Umbilical cord (tissue), 2 donors: ENCODE data around the gene FARS2. TPM values are rescaled to one million over a fixed set of nuclear protein-coding genes. Genes with fewer than 3 reads are reported as not detected.

ENCODE experiments used
- DNase-seq: peaks from one replicate; pipeline ENCODE4 v3.0.0-alpha.2; 2015; ENCODE audit warnings: low spot score
- total RNA-seq: library from RNA; depleted of rRNA; stranded (reverse); fragments of >200 nt; gene quantifications from one replicate; pipeline ENCODE4 v1.2.3, GENCODE V29; 2014; ENCODE audit warnings: low replicate concordance; ENCODE audit not compliant: insufficient read depth

FARS2 gene
- total RNA-seq, 1 donor from 2014 or later: 13.5 TPM

GRCh38 chr6:5287205-5287965 lies 26.1 kb downstream of the FARS2 start:
- DNase-seq: no peak

- no peak for DNase-seq
These were observed 26.6 kb downstream of the FARS2 start for GRCh38 chr6:5287966-5288297.

GRCh38 chr6:5290097-5290496 lies 28.8 kb downstream of the FARS2 start:
- no peak for DNase-seq

GRCh38 chr6:5290500-5290899 lies 29.2 kb downstream of the FARS2 start:
- DNase-seq: no peak

- peak; percentile 37 for DNase-seq
These were observed 30.8 kb downstream of the FARS2 start for GRCh38 chr6:5292154-5292553.

DNA sequence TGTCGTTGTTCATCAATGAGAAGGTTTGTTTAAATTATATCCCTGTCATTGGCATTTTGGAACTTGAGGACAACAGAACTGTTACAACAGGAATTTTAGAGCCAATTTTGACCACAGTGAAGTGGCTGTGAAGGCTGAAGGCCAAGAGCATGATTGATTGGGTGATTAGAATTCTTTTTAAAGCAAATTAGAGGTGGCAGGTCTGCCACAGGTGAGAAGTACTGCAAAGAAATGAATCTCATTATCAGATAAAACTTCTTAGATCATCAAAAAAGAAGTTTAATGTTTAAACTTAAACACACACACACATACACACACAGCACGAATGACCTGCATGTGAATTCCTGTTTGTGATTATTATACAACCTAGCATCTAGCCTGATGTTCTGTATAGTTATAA lies 32.4 kb downstream of the FARS2 start:
- no peak for DNase-seq

GRCh38 chr6:5294392-5295211 lies 33.3 kb downstream of the FARS2 start:
- no peak for DNase-seq

- DNase-seq: no peak
These were observed 34.3 kb downstream of the FARS2 start for GRCh38 chr6:5295623-5296022.

DNA sequence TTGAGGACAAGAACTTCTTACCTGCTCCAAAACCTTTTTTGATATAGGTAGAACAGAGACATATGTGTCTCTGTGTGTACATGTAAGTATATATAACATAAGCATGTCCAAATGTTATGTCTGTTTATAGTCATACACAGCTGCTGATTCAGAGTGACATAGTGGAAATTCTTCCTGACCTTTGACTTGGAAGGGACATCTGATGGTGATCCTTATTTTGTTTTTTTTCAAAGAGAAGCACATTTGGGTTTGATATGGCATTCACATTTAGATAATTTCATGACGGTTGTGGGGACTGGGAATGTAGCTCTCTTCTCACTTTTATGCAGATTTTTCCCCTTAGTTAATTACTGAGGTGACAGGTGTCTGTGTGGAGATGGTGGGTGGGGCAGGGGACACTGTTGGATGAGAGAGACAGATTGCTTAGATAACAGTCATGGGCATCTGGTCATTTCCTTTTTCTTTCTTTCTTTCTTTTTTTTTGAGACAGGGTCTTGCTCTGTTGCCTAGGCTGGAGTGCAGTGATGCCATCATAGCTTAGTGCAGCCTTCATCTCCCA lies 39.0 kb downstream of the FARS2 start:
- no peak for DNase-seq

DNA sequence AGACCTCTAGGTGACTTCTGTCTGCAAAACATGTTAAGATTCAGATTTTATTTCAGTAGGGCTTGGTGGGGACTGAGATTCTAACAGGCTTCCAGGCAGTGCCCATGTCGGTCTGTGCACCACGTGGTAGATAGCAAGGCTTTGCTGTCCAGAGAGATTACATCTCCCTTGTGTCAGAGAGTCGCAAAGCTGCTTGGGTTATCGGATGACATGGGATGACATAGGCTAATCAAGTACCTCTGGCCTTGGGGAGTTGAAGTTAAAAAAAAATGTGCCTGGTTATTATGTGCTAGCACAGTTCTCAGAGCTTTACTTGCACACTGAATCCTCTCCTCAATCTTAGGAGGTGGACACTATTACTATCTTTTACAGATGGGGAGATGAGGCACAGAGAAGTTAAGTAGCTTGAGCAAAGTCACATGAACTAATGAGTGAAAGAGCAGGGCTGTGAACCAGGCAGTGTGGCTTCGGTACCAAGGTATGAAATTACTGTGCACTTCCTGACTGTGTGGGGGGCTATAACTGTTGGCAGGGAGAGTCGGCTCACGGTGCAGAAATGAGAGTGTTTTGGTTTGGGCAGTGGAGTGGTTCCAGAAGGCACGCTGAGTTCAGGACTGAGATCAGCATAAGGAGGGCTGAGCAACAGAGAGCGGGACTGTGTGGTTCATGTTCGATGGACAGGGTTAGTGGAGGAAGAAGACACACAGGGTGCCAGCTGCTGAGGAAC lies 41.1 kb downstream of the FARS2 start:
- no peak for DNase-seq

DNA sequence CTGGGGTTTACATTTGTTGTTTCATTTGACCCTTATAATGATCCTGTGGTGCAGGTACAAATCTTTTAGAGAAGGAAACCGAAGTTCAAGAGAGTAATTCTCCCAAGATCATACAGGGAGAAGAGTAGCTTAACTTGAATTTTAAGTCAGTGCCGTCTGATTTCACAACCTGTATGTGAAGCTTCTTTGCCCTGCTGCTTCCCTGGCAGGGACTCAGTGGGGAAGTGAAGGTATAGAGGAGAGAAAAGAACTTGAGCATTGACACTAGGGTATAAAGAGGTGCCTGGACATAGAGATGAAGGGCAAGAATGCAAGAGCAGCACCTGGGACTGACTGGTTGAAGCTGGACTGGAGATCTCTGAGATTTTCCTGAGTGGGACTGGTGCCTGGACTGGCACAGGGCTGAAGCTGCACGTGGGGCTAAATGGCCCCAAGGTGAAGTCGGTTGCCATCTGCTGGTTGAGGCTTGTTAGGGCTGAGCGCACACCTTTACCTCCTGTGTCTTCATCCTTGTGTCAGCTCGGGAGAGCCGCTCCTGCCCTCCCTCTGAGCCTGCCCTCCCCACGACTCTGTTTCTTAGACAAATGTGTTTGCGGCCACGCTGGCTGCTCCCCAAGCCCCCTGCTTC lies 41.8 kb downstream of the FARS2 start:
- DNase-seq: no peak

GRCh38 chr6:5303682-5304081 lies 42.4 kb downstream of the FARS2 start:
- no peak for DNase-seq

- peak; percentile 32 for DNase-seq
These were observed 44.8 kb downstream of the FARS2 start for GRCh38 chr6:5305968-5306626.

- no peak for DNase-seq
These were observed 45.7 kb downstream of the FARS2 start for GRCh38 chr6:5307058-5307457.

GRCh38 chr6:5308066-5308465 lies 46.8 kb downstream of the FARS2 start:
- DNase-seq: no peak

DNA sequence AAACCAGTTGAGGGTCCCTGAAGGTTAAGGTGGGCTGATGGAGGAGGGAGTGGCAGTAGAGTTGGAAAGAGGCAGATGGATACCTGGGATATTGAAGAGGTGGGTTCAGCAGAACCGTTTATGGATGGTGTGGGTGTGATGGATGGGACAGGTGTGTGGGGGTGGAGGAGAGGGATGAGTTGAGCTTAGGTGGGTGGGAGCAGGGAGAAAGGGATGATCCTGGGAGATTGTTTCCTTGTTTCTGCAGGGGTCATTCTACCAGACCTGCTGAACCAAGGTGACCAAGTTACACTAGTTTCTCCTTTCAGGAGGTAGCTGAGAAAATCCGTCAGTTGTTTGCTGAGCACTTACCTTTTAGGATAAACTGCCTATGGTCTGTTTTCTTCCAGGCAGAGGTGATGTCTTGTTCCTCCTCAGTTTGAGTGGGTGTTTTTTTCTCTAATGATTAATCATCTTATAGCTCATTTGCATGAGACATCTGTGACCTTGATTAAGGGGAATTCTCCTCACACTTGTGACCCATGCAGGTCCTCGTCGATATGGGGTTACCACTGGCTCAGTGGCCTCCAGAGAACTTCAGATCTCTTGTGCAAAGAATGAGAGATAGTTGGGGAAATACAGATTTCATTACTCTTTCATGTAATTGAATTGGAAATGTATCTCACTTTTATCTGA lies 53.0 kb downstream of the FARS2 start:
- no peak for DNase-seq

GRCh38 chr6:5315881-5316280 lies 54.6 kb downstream of the FARS2 start:
- no peak for DNase-seq

- no peak for DNase-seq
These were observed 55.6 kb downstream of the FARS2 start for GRCh38 chr6:5316951-5317350.

DNA sequence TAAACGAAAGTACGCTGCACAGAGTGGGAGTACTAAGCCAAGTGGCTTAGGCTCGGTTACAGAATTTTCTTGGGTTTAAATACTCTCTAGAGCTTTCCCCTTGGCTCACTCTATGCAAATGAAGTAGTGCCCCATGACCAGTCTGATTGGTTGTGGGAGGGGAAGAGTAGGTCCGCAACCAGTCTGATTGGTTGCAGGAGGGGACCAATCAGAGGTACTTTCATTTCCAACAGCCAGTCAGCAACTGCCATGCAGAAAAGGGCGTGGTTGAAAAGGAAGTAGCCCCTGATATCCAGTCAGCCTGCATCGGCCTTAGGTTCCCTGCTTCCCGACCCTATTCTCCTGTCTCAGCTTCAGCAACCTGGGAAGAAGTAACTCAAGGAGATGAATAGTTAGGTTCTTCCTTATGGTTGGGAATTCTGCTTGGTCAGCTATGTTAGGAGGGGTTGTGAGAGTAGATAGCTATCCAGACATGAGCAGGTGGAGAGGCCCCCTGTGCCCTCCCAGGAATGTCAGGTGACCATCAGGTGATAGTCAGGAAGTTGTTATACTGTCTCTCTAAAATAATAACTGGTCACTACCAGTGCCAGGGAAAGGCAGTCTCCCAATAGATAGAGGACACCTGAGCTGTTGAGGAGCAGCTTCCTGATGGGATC lies 57.4 kb downstream of the FARS2 start:
- DNase-seq: no peak

GRCh38 chr6:5323979-5324378 lies 62.7 kb downstream of the FARS2 start:
- no peak for DNase-seq
